Measurements from ENCODE around the gene CD209. TPM values are rescaled to one million over a fixed set of nuclear protein-coding genes. Genes with fewer than 3 reads are reported as not detected.

CD209 gene
- total and polyA plus RNA-seq, 2 experiments from 2014 or later, result 0.35 TPM; not detected in 1

DNA sequence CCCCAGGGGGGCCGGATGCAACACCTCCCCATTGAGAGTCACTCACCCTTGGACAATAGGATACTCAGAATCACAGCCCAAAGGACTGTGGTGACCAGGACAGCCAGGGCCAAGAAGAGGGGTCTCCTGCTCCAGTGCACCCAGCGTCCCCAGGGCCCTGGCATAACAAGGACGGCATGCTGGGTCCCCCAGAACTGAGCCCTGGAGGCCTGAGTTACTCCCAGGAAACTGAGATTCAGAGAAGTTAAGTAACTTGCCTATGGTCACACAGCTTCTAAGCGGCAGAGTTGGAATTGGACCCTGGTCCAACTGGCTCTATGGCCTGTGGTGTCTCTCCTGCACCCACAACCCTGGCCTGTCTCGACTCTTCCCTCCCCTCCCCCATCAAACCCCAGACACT, 15.7 kb downstream of the CD209 start:
- Histone ChIP-seq H3K36me3 (ENCODE audit: insufficient read depth) (no peaks in the 10 kb centered on the region), H3K4me1 (ENCODE audit: insufficient read depth) (peaks cover 5% of the 10 kb centered on the region; the same call in 1 of the 2 replicates), H3K9me2 (ENCODE audit: insufficient read depth) (no peaks in the 10 kb centered on the region), H3F3A (replicated peaks; ENCODE audit: low read depth) (no peaks in the 10 kb centered on the region), H4K20me1 (replicated peaks; ENCODE audit: insufficient read depth) (no peaks in the 10 kb centered on the region), H2AFZ (no peak overlapping the region), H3K79me2 (replicated peaks; ENCODE audit: insufficient read depth) (no peaks in the 10 kb centered on the region), H3K4me3 (no peak overlapping the region), H3K27ac (ENCODE audit: low read depth) (no peak overlapping the region), H3K4me2 (no peak overlapping the region), H3K27me3 (ENCODE audit: insufficient read depth) (peaks cover 56% of the 10 kb centered on the region)
- TF ChIP-seq, protein P1, sequence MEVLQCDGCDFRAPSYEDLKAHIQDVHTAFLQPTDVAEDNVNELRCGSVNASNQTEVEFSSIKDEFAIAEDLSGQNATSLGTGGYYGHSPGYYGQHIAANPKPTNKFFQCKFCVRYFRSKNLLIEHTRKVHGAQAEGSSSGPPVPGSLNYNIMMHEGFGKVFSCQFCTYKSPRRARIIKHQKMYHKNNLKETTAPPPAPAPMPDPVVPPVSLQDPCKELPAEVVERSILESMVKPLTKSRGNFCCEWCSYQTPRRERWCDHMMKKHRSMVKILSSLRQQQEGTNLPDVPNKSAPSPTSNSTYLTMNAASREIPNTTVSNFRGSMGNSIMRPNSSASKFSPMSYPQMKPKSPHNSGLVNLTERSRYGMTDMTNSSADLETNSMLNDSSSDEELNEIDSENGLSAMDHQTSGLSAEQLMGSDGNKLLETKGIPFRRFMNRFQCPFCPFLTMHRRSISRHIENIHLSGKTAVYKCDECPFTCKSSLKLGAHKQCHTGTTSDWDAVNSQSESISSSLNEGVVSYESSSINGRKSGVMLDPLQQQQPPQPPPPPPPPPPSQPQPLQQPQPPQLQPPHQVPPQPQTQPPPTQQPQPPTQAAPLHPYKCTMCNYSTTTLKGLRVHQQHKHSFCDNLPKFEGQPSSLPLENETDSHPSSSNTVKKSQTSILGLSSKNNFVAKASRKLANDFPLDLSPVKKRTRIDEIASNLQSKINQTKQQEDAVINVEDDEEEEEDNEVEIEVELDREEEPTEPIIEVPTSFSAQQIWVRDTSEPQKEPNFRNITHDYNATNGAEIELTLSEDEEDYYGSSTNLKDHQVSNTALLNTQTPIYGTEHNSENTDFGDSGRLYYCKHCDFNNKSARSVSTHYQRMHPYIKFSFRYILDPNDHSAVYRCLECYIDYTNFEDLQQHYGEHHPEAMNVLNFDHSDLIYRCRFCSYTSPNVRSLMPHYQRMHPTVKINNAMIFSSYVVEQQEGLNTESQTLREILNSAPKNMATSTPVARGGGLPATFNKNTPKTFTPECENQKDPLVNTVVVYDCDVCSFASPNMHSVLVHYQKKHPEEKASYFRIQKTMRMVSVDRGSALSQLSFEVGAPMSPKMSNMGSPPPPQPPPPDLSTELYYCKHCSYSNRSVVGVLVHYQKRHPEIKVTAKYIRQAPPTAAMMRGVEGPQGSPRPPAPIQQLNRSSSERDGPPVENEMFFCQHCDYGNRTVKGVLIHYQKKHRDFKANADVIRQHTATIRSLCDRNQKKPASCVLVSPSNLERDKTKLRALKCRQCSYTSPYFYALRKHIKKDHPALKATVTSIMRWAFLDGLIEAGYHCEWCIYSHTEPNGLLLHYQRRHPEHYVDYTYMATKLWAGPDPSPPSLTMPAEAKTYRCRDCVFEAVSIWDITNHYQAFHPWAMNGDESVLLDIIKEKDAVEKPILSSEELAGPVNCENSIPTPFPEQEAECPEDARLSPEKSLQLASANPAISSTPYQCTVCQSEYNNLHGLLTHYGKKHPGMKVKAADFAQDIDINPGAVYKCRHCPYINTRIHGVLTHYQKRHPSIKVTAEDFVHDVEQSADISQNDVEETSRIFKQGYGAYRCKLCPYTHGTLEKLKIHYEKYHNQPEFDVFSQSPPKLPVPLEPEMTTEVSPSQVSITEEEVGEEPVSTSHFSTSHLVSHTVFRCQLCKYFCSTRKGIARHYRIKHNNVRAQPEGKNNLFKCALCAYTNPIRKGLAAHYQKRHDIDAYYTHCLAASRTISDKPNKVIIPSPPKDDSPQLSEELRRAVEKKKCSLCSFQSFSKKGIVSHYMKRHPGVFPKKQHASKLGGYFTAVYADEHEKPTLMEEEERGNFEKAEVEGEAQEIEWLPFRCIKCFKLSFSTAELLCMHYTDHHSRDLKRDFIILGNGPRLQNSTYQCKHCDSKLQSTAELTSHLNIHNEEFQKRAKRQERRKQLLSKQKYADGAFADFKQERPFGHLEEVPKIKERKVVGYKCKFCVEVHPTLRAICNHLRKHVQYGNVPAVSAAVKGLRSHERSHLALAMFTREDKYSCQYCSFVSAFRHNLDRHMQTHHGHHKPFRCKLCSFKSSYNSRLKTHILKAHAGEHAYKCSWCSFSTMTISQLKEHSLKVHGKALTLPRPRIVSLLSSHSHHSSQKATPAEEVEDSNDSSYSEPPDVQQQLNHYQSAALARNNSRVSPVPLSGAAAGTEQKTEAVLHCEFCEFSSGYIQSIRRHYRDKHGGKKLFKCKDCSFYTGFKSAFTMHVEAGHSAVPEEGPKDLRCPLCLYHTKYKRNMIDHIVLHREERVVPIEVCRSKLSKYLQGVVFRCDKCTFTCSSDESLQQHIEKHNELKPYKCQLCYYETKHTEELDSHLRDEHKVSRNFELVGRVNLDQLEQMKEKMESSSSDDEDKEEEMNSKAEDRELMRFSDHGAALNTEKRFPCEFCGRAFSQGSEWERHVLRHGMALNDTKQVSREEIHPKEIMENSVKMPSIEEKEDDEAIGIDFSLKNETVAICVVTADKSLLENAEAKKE (CRISPR knock-in tag; IDR thresholded peaks at IDR 0.05), result no peak
- TF ChIP-seq EZH2phosphoT487 (IDR thresholded peaks at IDR 0.05; ENCODE audit: unreplicated experiment) (no peak), ZNF114 (CRISPR knock-in tag; IDR thresholded peaks at IDR 0.05) (no peak), NANOG (IDR thresholded peaks at IDR 0.05; ENCODE audit: borderline replicate concordance) (no peak), ZNF331 (CRISPR knock-in tag; IDR thresholded peaks at IDR 0.05; ENCODE audit: low read depth) (no peak), EZH2 (IDR thresholded peaks at IDR 0.05; ENCODE audit: low read depth, unreplicated experiment) (no peak), JUNB (IDR thresholded peaks at IDR 0.05; ENCODE audit: unreplicated experiment) (no peak), STAT1 (IDR thresholded peaks at IDR 0.05; ENCODE audit: unreplicated experiment) (no peak), POLR2AphosphoS5 (IDR thresholded peaks at IDR 0.05; ENCODE audit: low read depth) (no peak), CREB1 (CRISPR knock-in tag; IDR thresholded peaks at IDR 0.05; ENCODE audit: low read depth) (no peak)
- TF ChIP-seq, protein P2, sequence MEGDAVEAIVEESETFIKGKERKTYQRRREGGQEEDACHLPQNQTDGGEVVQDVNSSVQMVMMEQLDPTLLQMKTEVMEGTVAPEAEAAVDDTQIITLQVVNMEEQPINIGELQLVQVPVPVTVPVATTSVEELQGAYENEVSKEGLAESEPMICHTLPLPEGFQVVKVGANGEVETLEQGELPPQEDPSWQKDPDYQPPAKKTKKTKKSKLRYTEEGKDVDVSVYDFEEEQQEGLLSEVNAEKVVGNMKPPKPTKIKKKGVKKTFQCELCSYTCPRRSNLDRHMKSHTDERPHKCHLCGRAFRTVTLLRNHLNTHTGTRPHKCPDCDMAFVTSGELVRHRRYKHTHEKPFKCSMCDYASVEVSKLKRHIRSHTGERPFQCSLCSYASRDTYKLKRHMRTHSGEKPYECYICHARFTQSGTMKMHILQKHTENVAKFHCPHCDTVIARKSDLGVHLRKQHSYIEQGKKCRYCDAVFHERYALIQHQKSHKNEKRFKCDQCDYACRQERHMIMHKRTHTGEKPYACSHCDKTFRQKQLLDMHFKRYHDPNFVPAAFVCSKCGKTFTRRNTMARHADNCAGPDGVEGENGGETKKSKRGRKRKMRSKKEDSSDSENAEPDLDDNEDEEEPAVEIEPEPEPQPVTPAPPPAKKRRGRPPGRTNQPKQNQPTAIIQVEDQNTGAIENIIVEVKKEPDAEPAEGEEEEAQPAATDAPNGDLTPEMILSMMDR (conservative IDR thresholded peaks at IDR 0.05; ENCODE audit: low read depth in 2 of 2), result no peak
- TF ChIP-seq, protein P3, sequence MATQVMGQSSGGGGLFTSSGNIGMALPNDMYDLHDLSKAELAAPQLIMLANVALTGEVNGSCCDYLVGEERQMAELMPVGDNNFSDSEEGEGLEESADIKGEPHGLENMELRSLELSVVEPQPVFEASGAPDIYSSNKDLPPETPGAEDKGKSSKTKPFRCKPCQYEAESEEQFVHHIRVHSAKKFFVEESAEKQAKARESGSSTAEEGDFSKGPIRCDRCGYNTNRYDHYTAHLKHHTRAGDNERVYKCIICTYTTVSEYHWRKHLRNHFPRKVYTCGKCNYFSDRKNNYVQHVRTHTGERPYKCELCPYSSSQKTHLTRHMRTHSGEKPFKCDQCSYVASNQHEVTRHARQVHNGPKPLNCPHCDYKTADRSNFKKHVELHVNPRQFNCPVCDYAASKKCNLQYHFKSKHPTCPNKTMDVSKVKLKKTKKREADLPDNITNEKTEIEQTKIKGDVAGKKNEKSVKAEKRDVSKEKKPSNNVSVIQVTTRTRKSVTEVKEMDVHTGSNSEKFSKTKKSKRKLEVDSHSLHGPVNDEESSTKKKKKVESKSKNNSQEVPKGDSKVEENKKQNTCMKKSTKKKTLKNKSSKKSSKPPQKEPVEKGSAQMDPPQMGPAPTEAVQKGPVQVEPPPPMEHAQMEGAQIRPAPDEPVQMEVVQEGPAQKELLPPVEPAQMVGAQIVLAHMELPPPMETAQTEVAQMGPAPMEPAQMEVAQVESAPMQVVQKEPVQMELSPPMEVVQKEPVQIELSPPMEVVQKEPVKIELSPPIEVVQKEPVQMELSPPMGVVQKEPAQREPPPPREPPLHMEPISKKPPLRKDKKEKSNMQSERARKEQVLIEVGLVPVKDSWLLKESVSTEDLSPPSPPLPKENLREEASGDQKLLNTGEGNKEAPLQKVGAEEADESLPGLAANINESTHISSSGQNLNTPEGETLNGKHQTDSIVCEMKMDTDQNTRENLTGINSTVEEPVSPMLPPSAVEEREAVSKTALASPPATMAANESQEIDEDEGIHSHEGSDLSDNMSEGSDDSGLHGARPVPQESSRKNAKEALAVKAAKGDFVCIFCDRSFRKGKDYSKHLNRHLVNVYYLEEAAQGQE (IDR thresholded peaks at IDR 0.05; ENCODE audit: unreplicated experiment), result no peak
- TF ChIP-seq, protein P4, sequence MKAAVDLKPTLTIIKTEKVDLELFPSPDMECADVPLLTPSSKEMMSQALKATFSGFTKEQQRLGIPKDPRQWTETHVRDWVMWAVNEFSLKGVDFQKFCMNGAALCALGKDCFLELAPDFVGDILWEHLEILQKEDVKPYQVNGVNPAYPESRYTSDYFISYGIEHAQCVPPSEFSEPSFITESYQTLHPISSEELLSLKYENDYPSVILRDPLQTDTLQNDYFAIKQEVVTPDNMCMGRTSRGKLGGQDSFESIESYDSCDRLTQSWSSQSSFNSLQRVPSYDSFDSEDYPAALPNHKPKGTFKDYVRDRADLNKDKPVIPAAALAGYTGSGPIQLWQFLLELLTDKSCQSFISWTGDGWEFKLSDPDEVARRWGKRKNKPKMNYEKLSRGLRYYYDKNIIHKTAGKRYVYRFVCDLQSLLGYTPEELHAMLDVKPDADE (IDR thresholded peaks at IDR 0.05), result no peak
- ATAC-seq (no peak), DNase-seq (ENCODE audit: low spot score) (no peak)
- H3K9me3 Mint-ChIP-seq, result no peaks in the 10 kb centered on the region
- H3K27ac Mint-ChIP-seq, result no peak overlapping the region
- peaks cover 43% of the 10 kb centered on the region for H3K27me3 Mint-ChIP-seq (ENCODE audit: insufficient read depth, low read depth, poor library complexity)
- no peak overlapping the region; the same call in 2 of the 3 replicates for H3K4me3 Mint-ChIP-seq
- H3K36me3 Mint-ChIP-seq (ENCODE audit: low read depth), result no peaks in the 10 kb centered on the region
- H3K4me1 Mint-ChIP-seq, result peaks cover 14% of the 10 kb centered on the region

Data from GM23338 (cell line).